Retinal pigment epithelial cell (primary cell): ENCODE data around the gene SLC38A11.

ENCODE experiments used
- DNase-seq: peaks from one replicate; pipeline ENCODE4 v3.0.0-alpha.2; 2010; ENCODE audit warnings: low read depth
- H3K4me3 ChIP-seq: 2 replicates; pipeline ENCODE4 v1.5.1; 2011; ENCODE audit warnings: mild to moderate bottlenecking, low read length, control low read depth, moderate library complexity
- CTCF ChIP-seq: conservative IDR thresholded peaks from 2 replicates; pipeline ENCODE4 v1.5.1; 2011; ENCODE audit warnings: low read depth, low read length, control low read depth, inconsistent platforms

SLC38A11 gene

GRCh38 chr2:164920430-164920829 lies 34.9 kb downstream of the SLC38A11 start:
- TF ChIP-seq CTCF = no peak
- H3K4me3 ChIP-seq = no peak overlapping the region
- DNase-seq = no peak

- peak; percentile 66 for TF ChIP-seq CTCF
- DNase-seq = no peak
- H3K4me3 ChIP-seq = no peak overlapping the region
These were observed 37.9 kb downstream of the SLC38A11 start for GRCh38 chr2:164917296-164917903.

GRCh38 chr2:164915566-164915965 lies 39.8 kb downstream of the SLC38A11 start:
- no peak for TF ChIP-seq CTCF
- no peak overlapping the region for H3K4me3 ChIP-seq
- no peak for DNase-seq

DNA sequence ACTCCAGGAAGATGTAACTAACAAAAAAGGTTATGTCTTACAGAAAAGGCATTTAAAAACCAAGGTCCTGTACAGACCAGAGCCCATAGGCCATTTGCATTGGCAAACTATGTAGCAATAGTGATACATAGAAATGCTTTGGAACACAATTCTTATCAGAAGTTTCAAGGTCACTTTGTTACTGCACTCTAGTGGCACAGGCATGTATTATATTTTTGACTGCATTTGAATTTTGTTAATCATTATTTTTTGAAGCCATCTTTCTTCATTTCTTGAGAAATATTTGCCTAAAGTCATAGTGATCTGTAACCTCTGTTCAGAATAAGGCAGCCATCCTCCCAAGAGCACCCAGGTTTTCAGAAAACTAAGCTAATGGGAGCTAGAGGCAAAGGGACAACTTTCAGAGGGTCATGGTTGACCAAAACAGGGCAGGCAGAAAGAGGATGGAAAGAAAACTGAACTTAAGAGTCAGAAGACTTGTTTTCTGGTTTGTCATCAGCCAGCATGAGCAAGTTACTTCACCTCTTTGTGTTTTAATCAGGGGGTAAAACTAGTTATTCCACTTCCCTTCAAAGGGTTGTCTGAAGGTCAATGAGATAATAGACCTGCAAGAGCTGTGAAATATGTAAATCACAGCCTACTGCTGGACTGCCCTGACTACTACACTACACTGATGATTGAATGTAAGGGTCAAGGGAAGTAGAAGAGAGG lies 41.5 kb downstream of the SLC38A11 start:
- peak; percentile 45 for TF ChIP-seq CTCF
- no peak overlapping the region for H3K4me3 ChIP-seq
- DNase-seq = no peak

DNA sequence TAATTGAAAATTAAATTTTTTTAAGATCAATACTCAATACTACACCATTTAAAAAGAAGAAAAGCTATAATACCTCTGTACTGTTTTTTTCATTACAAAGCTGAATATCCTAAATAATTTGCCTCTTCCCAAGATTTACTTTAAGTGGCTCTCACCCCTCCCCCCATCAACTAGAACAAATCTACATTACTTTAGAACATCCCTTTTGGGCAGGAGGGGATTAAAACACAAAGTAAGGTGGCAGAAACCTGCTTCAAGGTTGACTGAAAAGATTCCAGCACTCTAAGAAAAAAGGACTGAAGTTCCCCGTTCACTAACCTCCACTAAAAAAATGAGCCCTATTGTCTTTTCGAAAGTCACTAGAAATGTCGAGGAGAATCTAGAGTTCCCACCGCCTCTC lies 42.3 kb downstream of the SLC38A11 start:
- DNase-seq = no peak
- TF ChIP-seq CTCF = no peak
- no peak overlapping the region for H3K4me3 ChIP-seq

GRCh38 chr2:164911832-164912231 lies 43.5 kb downstream of the SLC38A11 start:
- H3K4me3 ChIP-seq = no peak overlapping the region
- no peak for TF ChIP-seq CTCF
- DNase-seq = no peak
